NCI-H2107 (cell line): ENCODE results near the gene ATP9B.
"Not testable (repeated sequence)": the region's sequence is repeated elsewhere in the genome, so short reads cannot be mapped to it uniquely, and the experiment has no call there.

Experiments used
- DNase-seq: peaks from one replicate; lab custom pipeline; 2025; lab: John Stamatoyannopoulos, UW

The ATP9B gene

DNA sequence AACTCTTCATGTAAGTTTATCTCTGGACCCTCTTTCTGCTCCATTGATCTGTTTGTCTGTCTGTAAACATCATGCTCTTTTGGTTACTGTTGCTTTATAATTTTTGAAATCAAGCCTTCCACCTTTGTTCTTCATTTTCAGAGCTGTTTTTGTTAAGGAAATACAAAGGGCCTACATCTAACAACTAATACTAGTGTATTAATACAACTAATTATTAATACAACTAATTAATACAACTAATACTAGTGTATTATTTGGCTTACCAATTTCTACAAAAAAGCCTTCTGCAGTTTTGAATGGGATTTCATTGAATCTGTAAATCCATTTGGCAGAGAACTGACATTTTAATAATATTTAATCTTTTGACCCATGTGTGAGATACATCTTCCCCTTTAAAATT lies 66.7 kb downstream of the ATP9B start:
- DNase-seq = no peak

DNA sequence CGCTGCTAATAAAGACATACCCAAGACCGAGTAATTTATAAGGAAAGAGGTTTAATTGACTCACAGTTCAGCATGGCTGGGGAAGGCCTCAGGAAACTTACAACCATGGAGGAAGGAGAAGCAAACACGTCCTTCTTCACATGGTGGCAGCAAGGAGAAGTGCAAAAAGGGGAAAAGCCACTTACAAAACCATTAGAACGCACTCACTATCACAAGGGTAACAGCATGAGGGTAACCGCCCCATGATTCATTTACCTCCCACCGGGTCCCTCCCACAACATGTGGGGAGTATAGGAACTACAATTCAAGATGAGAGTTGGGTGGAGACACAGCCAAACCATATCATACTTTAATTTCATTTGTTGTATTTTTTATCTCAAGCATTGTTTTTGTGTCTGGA lies 67.5 kb downstream of the ATP9B start:
- no peak for DNase-seq

DNA sequence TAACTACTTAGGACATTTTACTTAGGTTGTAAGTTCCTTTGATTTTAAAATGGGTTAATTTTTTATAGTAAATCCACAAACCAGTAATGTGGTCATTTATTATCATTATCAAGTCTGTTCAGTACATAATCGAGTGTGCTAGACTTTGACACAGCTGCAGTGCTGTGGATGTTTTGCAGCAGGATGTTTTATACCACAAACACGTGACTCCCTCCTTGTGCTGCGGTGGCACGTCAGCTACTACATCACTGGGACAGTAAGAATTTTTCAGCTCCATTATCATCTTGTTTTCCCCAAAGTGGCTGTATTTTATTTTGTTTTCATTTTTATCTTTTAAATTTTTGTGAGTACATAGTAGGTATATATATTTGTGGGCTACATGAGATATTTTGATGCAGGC lies 70.0 kb downstream of the ATP9B start:
- DNase-seq = no peak

DNA sequence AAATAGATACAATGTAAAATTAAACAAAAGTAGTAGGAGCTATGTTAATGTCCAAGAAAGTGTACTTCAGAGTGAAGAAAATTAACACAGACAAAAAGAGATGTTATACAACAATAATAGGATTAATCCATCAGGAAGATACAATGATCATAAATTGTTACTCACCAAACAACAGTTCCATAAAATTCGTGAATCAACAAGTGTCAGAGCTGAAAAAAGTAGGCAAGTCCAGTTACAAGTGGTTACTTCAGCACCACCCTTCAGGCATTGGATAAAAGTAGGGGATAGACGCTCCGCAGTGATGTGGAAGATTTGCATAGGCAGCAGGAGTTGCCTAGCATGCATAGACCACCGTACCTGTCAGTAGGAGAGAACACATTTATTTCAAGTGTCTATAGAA lies 77.8 kb downstream of the ATP9B start:
- DNase-seq = no peak

DNA sequence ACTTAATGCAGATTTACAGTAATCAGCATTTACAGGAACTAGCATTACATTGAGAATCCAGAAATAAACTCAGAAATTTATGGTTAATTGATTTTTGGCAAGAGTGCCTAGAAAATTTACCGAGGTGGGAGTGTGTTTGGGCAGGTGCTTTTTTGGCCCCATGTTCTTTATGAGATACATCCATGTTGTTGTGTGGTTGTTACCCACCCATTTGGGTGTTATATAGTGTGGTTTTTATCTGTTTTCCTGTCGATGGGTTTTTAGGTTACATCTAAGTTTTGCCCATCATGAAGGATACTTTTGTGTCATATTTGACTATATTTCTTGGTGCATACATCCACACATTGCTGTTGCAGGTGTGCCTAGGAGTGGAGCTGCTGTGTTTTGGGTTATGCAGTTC lies 82.0 kb downstream of the ATP9B start:
- DNase-seq = no peak

DNA sequence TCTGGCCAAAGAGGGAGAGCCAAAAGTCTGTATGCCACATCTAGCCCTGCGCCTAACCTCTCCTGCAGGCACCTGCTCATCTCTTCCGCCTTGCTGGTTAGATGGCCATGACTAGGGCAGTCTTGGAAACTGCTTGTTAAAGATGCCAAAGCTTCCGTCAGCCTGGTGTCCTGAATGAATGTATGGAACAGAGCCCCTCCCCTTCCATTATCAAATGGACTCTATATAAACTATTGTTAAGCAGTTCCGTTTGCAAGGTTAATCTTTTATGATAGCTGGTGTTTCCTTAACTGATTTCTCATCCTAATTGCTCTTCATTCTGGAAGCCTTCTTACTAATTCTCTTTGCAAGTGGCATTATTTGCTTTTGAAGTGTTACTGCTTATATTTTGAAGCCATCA lies 87.1 kb downstream of the ATP9B start:
- DNase-seq = no peak

DNA sequence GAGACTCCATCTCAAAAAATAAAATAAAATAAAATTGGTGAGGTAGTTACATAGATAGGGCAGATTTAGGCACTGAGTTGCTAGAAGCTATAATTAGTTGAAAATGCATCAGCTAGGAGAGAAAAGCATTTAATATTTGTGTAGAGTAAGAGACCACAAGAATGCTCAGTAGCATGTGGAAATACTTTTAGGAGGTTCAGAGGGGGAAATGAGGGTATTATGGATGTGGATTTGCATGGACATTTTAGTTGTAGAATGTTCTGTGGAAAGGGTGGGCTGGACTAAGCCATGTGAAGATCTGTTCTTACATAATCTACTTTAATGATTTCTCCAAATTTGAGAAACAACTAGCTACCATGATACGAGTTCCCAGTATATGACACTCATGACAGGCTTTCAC lies 95.5 kb downstream of the ATP9B start:
- no peak for DNase-seq

- no peak for DNase-seq
These were observed 97.5 kb downstream of the ATP9B start for GRCh38 chr18:79166702-79167101.

- no peak for DNase-seq
These were observed 98.5 kb downstream of the ATP9B start for GRCh38 chr18:79167526-79168190.

GRCh38 chr18:79169958-79170555 lies 100.9 kb downstream of the ATP9B start:
- no peak for DNase-seq

DNA sequence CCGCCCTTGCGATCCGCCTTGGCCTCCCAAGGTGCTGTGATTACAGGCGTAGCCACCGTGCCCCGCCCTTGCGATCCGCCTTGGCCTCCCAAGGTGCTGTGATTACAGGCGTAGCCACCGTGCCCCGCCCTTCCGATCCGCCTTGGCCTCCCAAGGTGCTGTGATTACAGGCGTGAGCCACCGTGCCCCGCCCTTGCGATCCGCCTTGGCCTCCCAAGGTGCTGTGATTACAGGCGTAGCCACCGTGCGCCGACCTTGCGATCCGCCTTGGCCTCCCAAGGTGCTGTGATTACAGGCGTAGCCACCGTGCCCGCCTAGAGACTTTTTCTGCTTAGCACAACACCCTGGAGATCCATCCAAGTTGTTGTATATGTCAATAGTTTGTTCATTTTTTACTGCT lies 103.1 kb downstream of the ATP9B start:
- not testable (repeated sequence) for DNase-seq

GRCh38 chr18:79173742-79174141 lies 104.5 kb downstream of the ATP9B start:
- DNase-seq = no peak

GRCh38 chr18:79178113-79178531 lies 108.9 kb downstream of the ATP9B start:
- no peak for DNase-seq

DNA sequence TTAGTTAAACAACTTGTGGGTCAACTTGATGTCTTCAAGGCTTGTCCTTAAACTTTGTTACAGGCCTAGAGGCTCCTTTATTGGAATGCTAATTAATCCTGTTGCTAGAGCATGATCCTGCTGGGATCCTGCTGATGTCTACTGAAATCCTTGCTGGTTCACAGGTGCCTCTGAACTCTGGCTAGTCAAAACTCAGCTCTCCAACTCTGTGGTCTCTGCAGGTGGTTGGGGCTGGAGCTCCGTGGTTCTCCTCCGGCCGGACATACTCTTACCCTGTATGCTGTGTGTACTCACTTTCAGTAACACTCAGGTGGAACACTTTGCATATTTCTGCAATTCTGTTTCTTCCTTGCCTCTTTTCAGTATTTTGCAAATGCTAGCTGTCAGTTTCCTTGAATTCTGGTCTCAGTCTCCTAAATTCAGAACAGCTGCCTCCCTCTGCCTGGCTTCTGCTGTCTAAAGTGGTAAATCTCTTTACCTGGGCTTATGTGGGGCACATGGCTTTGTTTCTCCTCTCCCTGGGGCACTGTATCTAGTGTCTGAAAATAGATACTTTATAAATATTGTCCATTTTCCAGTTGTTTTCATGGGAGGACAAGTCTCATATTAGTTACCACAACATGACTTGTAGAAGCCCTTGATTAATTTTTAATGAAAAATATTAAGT lies 113.0 kb downstream of the ATP9B start:
- no peak for DNase-seq

DNA sequence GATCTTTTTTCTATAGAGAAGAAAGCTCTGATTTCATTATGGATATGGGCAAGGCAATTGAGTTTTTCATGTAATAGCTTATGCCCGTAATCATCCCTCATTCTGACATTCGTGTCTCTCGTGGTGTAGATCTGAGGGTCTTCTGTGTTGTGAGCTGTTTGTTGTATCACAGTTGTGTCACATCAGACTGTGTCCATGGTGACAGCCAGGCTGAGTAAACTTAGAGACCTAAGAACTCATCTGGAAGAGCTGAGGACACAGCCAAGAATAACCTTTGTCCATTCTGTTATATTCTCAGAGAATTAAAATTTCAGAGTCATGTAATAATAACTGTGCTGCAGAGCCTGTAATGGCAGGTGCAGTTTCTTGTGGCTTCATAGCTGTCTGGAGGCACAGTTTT lies 116.5 kb downstream of the ATP9B start:
- no peak for DNase-seq

DNA sequence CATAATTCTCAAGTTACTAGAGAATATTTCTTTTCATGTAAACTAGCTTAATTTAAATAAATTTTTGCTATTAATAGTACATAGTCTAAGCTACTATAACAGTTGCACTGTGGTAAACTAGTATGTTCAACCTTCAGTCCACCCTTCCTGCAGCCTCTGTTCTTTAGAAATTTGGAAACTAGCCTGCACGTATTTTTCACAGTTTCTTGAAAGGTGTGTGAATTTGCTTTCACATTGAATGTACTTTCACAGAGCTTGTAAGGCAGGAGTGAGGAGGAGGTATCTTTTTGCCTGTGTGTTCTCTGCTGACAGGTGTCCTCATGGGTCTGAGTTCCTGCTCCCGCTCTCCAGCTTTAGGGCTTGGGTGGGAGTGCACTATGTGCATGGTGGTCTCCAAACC lies 117.5 kb downstream of the ATP9B start:
- DNase-seq = no peak

GRCh38 chr18:79187532-79188277 lies 118.5 kb downstream of the ATP9B start:
- no peak for DNase-seq

DNA sequence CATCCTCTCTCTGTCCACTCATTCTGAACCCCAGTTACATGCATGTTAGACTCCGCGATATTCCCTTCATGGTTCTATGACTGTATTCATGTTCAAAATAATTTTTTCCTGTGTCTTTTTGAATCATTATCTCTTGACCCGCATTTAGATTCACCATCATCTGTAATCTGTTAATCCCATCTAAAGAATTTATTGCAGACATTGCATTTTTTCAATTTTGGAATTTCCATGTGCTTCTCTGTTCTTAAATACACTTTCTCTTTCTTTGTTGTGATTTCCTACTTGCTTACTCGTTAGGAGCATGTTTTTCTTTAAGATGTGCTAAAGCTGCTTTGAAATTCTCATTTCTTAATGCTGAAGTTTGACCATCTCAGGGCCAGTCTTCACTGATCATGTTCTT lies 122.2 kb downstream of the ATP9B start:
- no peak for DNase-seq

GRCh38 chr18:79191956-79192355 lies 122.8 kb downstream of the ATP9B start:
- DNase-seq = no peak

DNA sequence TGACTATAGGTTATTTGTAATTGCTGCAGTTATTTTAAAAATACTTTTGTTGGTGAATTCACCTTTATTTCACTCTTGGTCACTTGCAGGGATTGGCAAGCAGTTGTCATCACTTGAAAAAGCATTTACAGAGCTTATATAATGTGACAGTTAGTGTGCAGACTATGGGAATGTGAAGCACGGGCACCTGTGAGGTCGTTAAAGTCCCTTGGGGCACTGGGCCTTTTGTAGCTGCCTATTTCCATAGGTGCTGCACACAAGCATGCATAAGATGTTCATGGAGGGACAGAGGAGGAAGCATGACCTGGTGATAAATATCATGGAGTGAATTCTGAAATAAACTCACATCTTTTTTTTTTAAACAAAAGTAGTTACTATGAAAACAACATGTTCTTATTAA lies 124.6 kb downstream of the ATP9B start:
- no peak for DNase-seq

- DNase-seq = no peak
These were observed 126.8 kb downstream of the ATP9B start for GRCh38 chr18:79195716-79196683.

GRCh38 chr18:79197531-79197930 lies 128.3 kb downstream of the ATP9B start:
- peak; percentile 50 for DNase-seq
